HUES48 (cell line): Measurements from ENCODE around the gene LCMT1.
"Not testable (repeated sequence)": the region's sequence is repeated elsewhere in the genome, so short reads cannot be mapped to it uniquely, and the experiment has no call there.

Source experiments
- H3K27ac ChIP-seq: one replicate; pipeline ENCODE4 v1.7.0; 2013; ENCODE audit warnings: low read depth, low read length, inconsistent platforms
- H3K27me3 ChIP-seq: 2 replicates; pipeline ENCODE4 v1.6.1; 2013; ENCODE audit warnings: mild to moderate bottlenecking, low read length; ENCODE audit not compliant: control insufficient read depth, insufficient read depth
- H3K36me3 ChIP-seq: 2 replicates; pipeline ENCODE4 v1.6.1; 2013; ENCODE audit warnings: low read length; ENCODE audit not compliant: control insufficient read depth, insufficient read depth
- H3K4me1 ChIP-seq: 2 replicates; pipeline ENCODE4 v1.6.1; 2013; ENCODE audit warnings: mild to moderate bottlenecking, low read length; ENCODE audit not compliant: control insufficient read depth, insufficient read depth
- H3K4me3 ChIP-seq: 2 replicates; pipeline ENCODE4 v1.5.1; 2013; ENCODE audit warnings: mild to moderate bottlenecking, low read depth, low read length
- H3K9ac ChIP-seq: 2 replicates; pipeline ENCODE4 v1.6.1; 2013; ENCODE audit warnings: mild to moderate bottlenecking, low read depth, low read length, moderate library complexity
- H3K9me3 ChIP-seq: 2 replicates; pipeline ENCODE4 v1.6.1; 2013; ENCODE audit warnings: low read length; ENCODE audit not compliant: control insufficient read depth, insufficient read depth

LCMT1 gene

GRCh38 chr16:25148568-25149215 lies 37.1 kb downstream of the LCMT1 start:
- Histone ChIP-seq H3K9me3 (no peaks in the 10 kb centered on the region), H3K27ac (peak overlapping the region; percentile 9), H3K4me3 (no peak overlapping the region), H3K4me1 (peaks cover 11% of the 10 kb centered on the region; the same call in 1 of the 2 replicates), H3K9ac (no peak overlapping the region), H3K27me3 (no peaks in the 10 kb centered on the region), H3K36me3 (peaks cover 38% of the 10 kb centered on the region)

- Histone ChIP-seq H3K27me3 (no peaks in the 10 kb centered on the region), H3K9me3 (no peaks in the 10 kb centered on the region), H3K4me3 (no peak overlapping the region), H3K4me1 (peaks cover 11% of the 10 kb centered on the region; the same call in 1 of the 2 replicates), H3K27ac (no peak overlapping the region), H3K36me3 (peaks cover 43% of the 10 kb centered on the region), H3K9ac (no peak overlapping the region)
Observed at GRCh38 chr16:25151996-25152395, 40.5 kb downstream of the LCMT1 start.

- H3K36me3 ChIP-seq: peaks cover 61% of the 10 kb centered on the region
- H3K9me3 ChIP-seq: no peaks in the 10 kb centered on the region
- no peak overlapping the region for H3K27ac ChIP-seq
- H3K4me3 ChIP-seq: no peak overlapping the region
- H3K27me3 ChIP-seq: no peaks in the 10 kb centered on the region
- no peak overlapping the region for H3K9ac ChIP-seq
- H3K4me1 ChIP-seq: no peaks in the 10 kb centered on the region
Observed at GRCh38 chr16:25155553-25156460, 44.3 kb downstream of the LCMT1 start.

GRCh38 chr16:25157271-25157875 lies 45.8 kb downstream of the LCMT1 start:
- no peaks in the 10 kb centered on the region for H3K27me3 ChIP-seq
- no peak overlapping the region for H3K4me3 ChIP-seq

GRCh38 chr16:25158401-25158800 lies 46.9 kb downstream of the LCMT1 start:
- Histone ChIP-seq H3K27ac (no peak overlapping the region), H3K27me3 (no peaks in the 10 kb centered on the region), H3K36me3 (peaks cover 61% of the 10 kb centered on the region), H3K9me3 (no peaks in the 10 kb centered on the region), H3K4me3 (no peak overlapping the region), H3K9ac (no peak overlapping the region), H3K4me1 (no peaks in the 10 kb centered on the region)

More at GRCh38 chr16:25157271-25157875, 45.8 kb downstream of the LCMT1 start:
- no peaks in the 10 kb centered on the region for H3K4me1 ChIP-seq
- no peak overlapping the region for H3K27ac ChIP-seq
- peaks cover 62% of the 10 kb centered on the region for H3K36me3 ChIP-seq
- no peaks in the 10 kb centered on the region for H3K9me3 ChIP-seq
- no peak overlapping the region for H3K9ac ChIP-seq

- Histone ChIP-seq H3K36me3 (peaks cover 74% of the 10 kb centered on the region), H3K27me3 (no peaks in the 10 kb centered on the region), H3K4me1 (no peaks in the 10 kb centered on the region), H3K9me3 (no peaks in the 10 kb centered on the region), H3K4me3 (no peak overlapping the region), H3K9ac (no peak overlapping the region), H3K27ac (no peak overlapping the region)
Observed at GRCh38 chr16:25161753-25162367, 50.3 kb downstream of the LCMT1 start.

- H3K27me3 ChIP-seq: no peaks in the 10 kb centered on the region
- H3K27ac ChIP-seq: no peak overlapping the region
- no peak overlapping the region for H3K9ac ChIP-seq
- peaks cover 75% of the 10 kb centered on the region for H3K36me3 ChIP-seq
- H3K4me1 ChIP-seq: no peaks in the 10 kb centered on the region
- H3K9me3 ChIP-seq: no peaks in the 10 kb centered on the region
- H3K4me3 ChIP-seq: no peak overlapping the region
Observed at GRCh38 chr16:25163683-25164082, 52.1 kb downstream of the LCMT1 start.

GRCh38 chr16:25165284-25165683 lies 53.7 kb downstream of the LCMT1 start:
- Histone ChIP-seq H3K27me3 (no peaks in the 10 kb centered on the region), H3K9ac (no peak overlapping the region), H3K36me3 (peaks cover 88% of the 10 kb centered on the region), H3K27ac (no peak overlapping the region), H3K4me1 (no peaks in the 10 kb centered on the region), H3K4me3 (no peak overlapping the region), H3K9me3 (no peaks in the 10 kb centered on the region)

GRCh38 chr16:25167920-25168319 lies 56.4 kb downstream of the LCMT1 start:
- not testable (repeated sequence) for H3K4me3 ChIP-seq, H3K4me1 ChIP-seq, H3K27ac ChIP-seq, H3K9ac ChIP-seq, H3K27me3 ChIP-seq, H3K9me3 ChIP-seq
- peaks cover 89% of the 10 kb centered on the region for H3K36me3 ChIP-seq

- Histone ChIP-seq H3K9me3 (no peaks in the 10 kb centered on the region), H3K27ac (no peak overlapping the region), H3K4me1 (no peaks in the 10 kb centered on the region), H3K27me3 (no peaks in the 10 kb centered on the region), H3K9ac (no peak overlapping the region), H3K4me3 (no peak overlapping the region), H3K36me3 (peaks cover 75% of the 10 kb centered on the region)
Observed at GRCh38 chr16:25171390-25171789, 59.8 kb downstream of the LCMT1 start.
